ENCODE results near the gene USP34. TPM values are rescaled to one million over a fixed set of nuclear protein-coding genes. Genes with fewer than 3 reads are reported as not detected.

The USP34 gene
- polyA plus RNA-seq (2013, experiment 1 of 4), result 67.9 TPM
- 75.8 TPM for polyA plus RNA-seq (2013, experiment 2 of 4)
- polyA plus RNA-seq (2013, experiment 3 of 4), result 57.7 TPM
- polyA plus RNA-seq (2013, experiment 4 of 4), result 68.5 TPM

GRCh38 chr2:61470965-61471904 is at the start of gene USP34:
Gene USP34, minus strand, starts transcription at chr2:61471087. Its CDS starts 395 bp downstream, at chr2:61470692.
- Histone ChIP-seq H3K27me3 (ENCODE audit: control insufficient read depth, insufficient read depth, low read length, poor library complexity, severe bottlenecking) (no peaks in the 10 kb centered on the region), H3K4me1 (ENCODE audit: control insufficient read depth, insufficient read depth, low read length) (no peaks in the 10 kb centered on the region), H3K9me3 (ENCODE audit: control insufficient read depth, low read length) (no peaks in the 10 kb centered on the region), H3K36me3 (ENCODE audit: control insufficient read depth, insufficient read depth, low read length) (no peaks in the 10 kb centered on the region), H3K4me3 (ENCODE audit: insufficient read depth, low read depth, low read length) (peak within 1 kb of the TSS; percentile 98), H3K27ac (ENCODE audit: insufficient read depth, low read depth, low read length, poor library complexity, severe bottlenecking) (peak within 1 kb of the TSS; percentile 94)
- 0% methylated on average over 90 of the region's 91 CpGs for WGBS, 2 experiments

- Histone ChIP-seq H3K36me3 (ENCODE audit: control insufficient read depth, insufficient read depth, low read length) (peaks cover 45% of the 10 kb centered on the region), H3K4me1 (ENCODE audit: control insufficient read depth, insufficient read depth, low read length) (no peaks in the 10 kb centered on the region), H3K9me3 (ENCODE audit: control insufficient read depth, low read length) (no peaks in the 10 kb centered on the region), H3K4me3 (ENCODE audit: insufficient read depth, low read depth, low read length) (no peak overlapping the region), H3K27me3 (ENCODE audit: control insufficient read depth, insufficient read depth, low read length, poor library complexity, severe bottlenecking) (no peaks in the 10 kb centered on the region), H3K27ac (ENCODE audit: insufficient read depth, low read depth, low read length, poor library complexity, severe bottlenecking) (no peak overlapping the region)
- 93 to 96% methylated on average over 2 to 3 of the region's 3 CpGs for WGBS, 2 experiments
Observed at GRCh38 chr2:61520261-61520660, 49.4 kb upstream of the USP34 start.

- Histone ChIP-seq H3K27ac (ENCODE audit: insufficient read depth, low read depth, low read length, poor library complexity, severe bottlenecking) (no peak overlapping the region), H3K4me1 (ENCODE audit: control insufficient read depth, insufficient read depth, low read length) (no peaks in the 10 kb centered on the region), H3K4me3 (ENCODE audit: insufficient read depth, low read depth, low read length) (no peak overlapping the region), H3K36me3 (ENCODE audit: control insufficient read depth, insufficient read depth, low read length) (peaks cover 25% of the 10 kb centered on the region), H3K27me3 (ENCODE audit: control insufficient read depth, insufficient read depth, low read length, poor library complexity, severe bottlenecking) (no peaks in the 10 kb centered on the region), H3K9me3 (ENCODE audit: control insufficient read depth, low read length) (no peaks in the 10 kb centered on the region)
- WGBS, 2 experiments, result 90 to 95% methylated on average over 11 of the region's 12 CpGs
Observed at GRCh38 chr2:61512768-61513398, 42.0 kb upstream of the USP34 start.

GRCh38 chr2:61510674-61511671 is 40.1 kb upstream of the USP34 start:
- Histone ChIP-seq H3K4me3 (ENCODE audit: insufficient read depth, low read depth, low read length) (no peak overlapping the region), H3K4me1 (ENCODE audit: control insufficient read depth, insufficient read depth, low read length) (no peaks in the 10 kb centered on the region), H3K27me3 (ENCODE audit: control insufficient read depth, insufficient read depth, low read length, poor library complexity, severe bottlenecking) (no peaks in the 10 kb centered on the region), H3K27ac (ENCODE audit: insufficient read depth, low read depth, low read length, poor library complexity, severe bottlenecking) (no peak overlapping the region), H3K9me3 (ENCODE audit: control insufficient read depth, low read length) (no peaks in the 10 kb centered on the region), H3K36me3 (ENCODE audit: control insufficient read depth, insufficient read depth, low read length) (peaks cover 15% of the 10 kb centered on the region)
- 93 to 95% methylated on average over 19 of the region's 19 CpGs for WGBS, 2 experiments

- H3K27me3 ChIP-seq (ENCODE audit: control insufficient read depth, insufficient read depth, low read length, poor library complexity, severe bottlenecking), result no peaks in the 10 kb centered on the region
- no peak overlapping the region for H3K27ac ChIP-seq (ENCODE audit: insufficient read depth, low read depth, low read length, poor library complexity, severe bottlenecking)
- WGBS, 2 experiments, result 95 to 97% methylated on average over 2 of the region's 2 CpGs
- H3K4me3 ChIP-seq (ENCODE audit: insufficient read depth, low read depth, low read length), result no peak overlapping the region
- H3K4me1 ChIP-seq (ENCODE audit: control insufficient read depth, insufficient read depth, low read length), result no peaks in the 10 kb centered on the region
- H3K36me3 ChIP-seq (ENCODE audit: control insufficient read depth, insufficient read depth, low read length), result peaks cover 20% of the 10 kb centered on the region
- no peaks in the 10 kb centered on the region for H3K9me3 ChIP-seq (ENCODE audit: control insufficient read depth, low read length)
Observed at GRCh38 chr2:61504949-61505348, 34.1 kb upstream of the USP34 start.

GRCh38 chr2:61499060-61499459 is 28.2 kb upstream of the USP34 start:
- Histone ChIP-seq H3K27ac (ENCODE audit: insufficient read depth, low read depth, low read length, poor library complexity, severe bottlenecking) (no peak overlapping the region), H3K36me3 (ENCODE audit: control insufficient read depth, insufficient read depth, low read length) (peaks cover 53% of the 10 kb centered on the region), H3K4me3 (ENCODE audit: insufficient read depth, low read depth, low read length) (no peak overlapping the region), H3K4me1 (ENCODE audit: control insufficient read depth, insufficient read depth, low read length) (no peaks in the 10 kb centered on the region), H3K9me3 (ENCODE audit: control insufficient read depth, low read length) (no peaks in the 10 kb centered on the region), H3K27me3 (ENCODE audit: control insufficient read depth, insufficient read depth, low read length, poor library complexity, severe bottlenecking) (no peaks in the 10 kb centered on the region)
- WGBS, 2 experiments, result 95 to 99% methylated on average over 2 of the region's 2 CpGs

GRCh38 chr2:61493523-61493942 is 22.6 kb upstream of the USP34 start:
- no peaks in the 10 kb centered on the region for H3K9me3 ChIP-seq (ENCODE audit: control insufficient read depth, low read length)
- peaks cover 82% of the 10 kb centered on the region for H3K36me3 ChIP-seq (ENCODE audit: control insufficient read depth, insufficient read depth, low read length)

GRCh38 chr2:61492476-61492875 is 21.6 kb upstream of the USP34 start:
- 96 to 98% methylated on average over 2 of the region's 2 CpGs for WGBS, 2 experiments
- Histone ChIP-seq H3K27ac (ENCODE audit: insufficient read depth, low read depth, low read length, poor library complexity, severe bottlenecking) (no peak overlapping the region), H3K27me3 (ENCODE audit: control insufficient read depth, insufficient read depth, low read length, poor library complexity, severe bottlenecking) (no peaks in the 10 kb centered on the region), H3K4me3 (ENCODE audit: insufficient read depth, low read depth, low read length) (no peak overlapping the region), H3K9me3 (ENCODE audit: control insufficient read depth, low read length) (no peaks in the 10 kb centered on the region), H3K36me3 (ENCODE audit: control insufficient read depth, insufficient read depth, low read length) (peaks cover 82% of the 10 kb centered on the region), H3K4me1 (ENCODE audit: control insufficient read depth, insufficient read depth, low read length) (no peaks in the 10 kb centered on the region)

More at GRCh38 chr2:61493523-61493942, 22.6 kb upstream of the USP34 start:
- no peaks in the 10 kb centered on the region for H3K27me3 ChIP-seq (ENCODE audit: control insufficient read depth, insufficient read depth, low read length, poor library complexity, severe bottlenecking)
- no peak overlapping the region for H3K27ac ChIP-seq (ENCODE audit: insufficient read depth, low read depth, low read length, poor library complexity, severe bottlenecking)
- WGBS, 2 experiments, result 94 to 98% methylated on average over 2 of the region's 2 CpGs
- H3K4me1 ChIP-seq (ENCODE audit: control insufficient read depth, insufficient read depth, low read length), result no peaks in the 10 kb centered on the region
- no peak overlapping the region for H3K4me3 ChIP-seq (ENCODE audit: insufficient read depth, low read depth, low read length)

GRCh38 chr2:61485281-61485680 is 14.4 kb upstream of the USP34 start:
- H3K27ac ChIP-seq (ENCODE audit: insufficient read depth, low read depth, low read length, poor library complexity, severe bottlenecking), result no peak overlapping the region
- 91 to 97% methylated on average over 3 of the region's 5 CpGs for WGBS, 2 experiments
- H3K36me3 ChIP-seq (ENCODE audit: control insufficient read depth, insufficient read depth, low read length), result peaks cover 79% of the 10 kb centered on the region
- no peaks in the 10 kb centered on the region for H3K9me3 ChIP-seq (ENCODE audit: control insufficient read depth, low read length)
- H3K27me3 ChIP-seq (ENCODE audit: control insufficient read depth, insufficient read depth, low read length, poor library complexity, severe bottlenecking), result no peaks in the 10 kb centered on the region
- no peaks in the 10 kb centered on the region for H3K4me1 ChIP-seq (ENCODE audit: control insufficient read depth, insufficient read depth, low read length)
- no peak overlapping the region for H3K4me3 ChIP-seq (ENCODE audit: insufficient read depth, low read depth, low read length)
